Measurements from ENCODE around the gene SMPD3.

Gene SMPD3

GRCh38 chr16:68473358-68474070, 25.2 kb upstream of the SMPD3 start:
- DNase-seq (ENCODE audit: extremely low read depth in 1 of 2, low read depth in 1 of 2) = no peak

GRCh38 chr16:68472581-68472980, 24.3 kb upstream of the SMPD3 start:
- DNase-seq (ENCODE audit: extremely low read depth in 1 of 2, low read depth in 1 of 2) = no peak

GRCh38 chr16:68470461-68471150, 22.3 kb upstream of the SMPD3 start:
- no peak for DNase-seq (ENCODE audit: extremely low read depth in 1 of 2, low read depth in 1 of 2)

GRCh38 chr16:68469796-68470460, 21.6 kb upstream of the SMPD3 start:
- no peak for DNase-seq (ENCODE audit: extremely low read depth in 1 of 2, low read depth in 1 of 2)

- no peak for DNase-seq (ENCODE audit: extremely low read depth in 1 of 2, low read depth in 1 of 2)
These were observed 20.5 kb upstream of the SMPD3 start for GRCh38 chr16:68468842-68469241.

GRCh38 chr16:68466174-68466573, 17.9 kb upstream of the SMPD3 start:
- no peak for DNase-seq (ENCODE audit: extremely low read depth in 1 of 2, low read depth in 1 of 2)

GRCh38 chr16:68463904-68464303, 15.6 kb upstream of the SMPD3 start:
- no peak for DNase-seq (ENCODE audit: extremely low read depth in 1 of 2, low read depth in 1 of 2)

GRCh38 chr16:68460067-68460466, 11.8 kb upstream of the SMPD3 start:
- DNase-seq (ENCODE audit: extremely low read depth in 1 of 2, low read depth in 1 of 2) = no peak

- DNase-seq (ENCODE audit: extremely low read depth in 1 of 2, low read depth in 1 of 2) = no peak
These were observed 11.1 kb upstream of the SMPD3 start for GRCh38 chr16:68459457-68459856.

- DNase-seq (ENCODE audit: extremely low read depth in 1 of 2, low read depth in 1 of 2) = no peak
These were observed 10.2 kb upstream of the SMPD3 start for GRCh38 chr16:68458551-68458950.

GRCh38 chr16:68458101-68458500, 9.8 kb upstream of the SMPD3 start:
- DNase-seq (ENCODE audit: extremely low read depth in 1 of 2, low read depth in 1 of 2) = no peak

GRCh38 chr16:68455631-68456030, 7.3 kb upstream of the SMPD3 start:
- no peak for DNase-seq (ENCODE audit: extremely low read depth in 1 of 2, low read depth in 1 of 2)

- no peak for DNase-seq (ENCODE audit: extremely low read depth in 1 of 2, low read depth in 1 of 2)
These were observed 6.7 kb upstream of the SMPD3 start for GRCh38 chr16:68454920-68455435.

- DNase-seq (ENCODE audit: extremely low read depth in 1 of 2, low read depth in 1 of 2) = no peak
These were observed 5.5 kb upstream of the SMPD3 start for GRCh38 chr16:68453816-68454215.

- no peak for DNase-seq (ENCODE audit: extremely low read depth in 1 of 2, low read depth in 1 of 2)
These were observed 3.9 kb upstream of the SMPD3 start for GRCh38 chr16:68452176-68452575.

- no peak for DNase-seq (ENCODE audit: extremely low read depth in 1 of 2, low read depth in 1 of 2)
These were observed 3.4 kb upstream of the SMPD3 start for GRCh38 chr16:68451676-68452075.

- DNase-seq (ENCODE audit: extremely low read depth in 1 of 2, low read depth in 1 of 2) = no peak
These were observed 2.5 kb upstream of the SMPD3 start for GRCh38 chr16:68450741-68451255.

GRCh38 chr16:68447653-68448359, 502 bp downstream of the SMPD3 start:
- no peak for DNase-seq (ENCODE audit: extremely low read depth in 1 of 2, low read depth in 1 of 2)

- no peak for DNase-seq (ENCODE audit: extremely low read depth in 1 of 2, low read depth in 1 of 2)
These were observed 1.3 kb downstream of the SMPD3 start for GRCh38 chr16:68446681-68447652.

- peak in 1 of 2 donors; percentile 44 for DNase-seq (ENCODE audit: extremely low read depth in 1 of 2, low read depth in 1 of 2)
These were observed 2.9 kb downstream of the SMPD3 start for GRCh38 chr16:68445458-68445857.

Data from stimulated activated CD8-positive, alpha-beta memory T cell treated with anti-CD3 and anti-CD28 coated beads, Interleukin-7, amount 100 ng/mL, for 48 hours (primary cell).